GM21717 (cell line): ENCODE data around the gene NRG3.

ENCODE experiments used
- ATAC-seq: cut with Tn5 transposase; IDR thresholded peaks from one replicate; pipeline ENCODE4 v1.9.1; 2021; ENCODE audit warnings: mild to moderate bottlenecking, moderate library complexity; ENCODE audit not compliant: unreplicated experiment

The NRG3 gene

DNA sequence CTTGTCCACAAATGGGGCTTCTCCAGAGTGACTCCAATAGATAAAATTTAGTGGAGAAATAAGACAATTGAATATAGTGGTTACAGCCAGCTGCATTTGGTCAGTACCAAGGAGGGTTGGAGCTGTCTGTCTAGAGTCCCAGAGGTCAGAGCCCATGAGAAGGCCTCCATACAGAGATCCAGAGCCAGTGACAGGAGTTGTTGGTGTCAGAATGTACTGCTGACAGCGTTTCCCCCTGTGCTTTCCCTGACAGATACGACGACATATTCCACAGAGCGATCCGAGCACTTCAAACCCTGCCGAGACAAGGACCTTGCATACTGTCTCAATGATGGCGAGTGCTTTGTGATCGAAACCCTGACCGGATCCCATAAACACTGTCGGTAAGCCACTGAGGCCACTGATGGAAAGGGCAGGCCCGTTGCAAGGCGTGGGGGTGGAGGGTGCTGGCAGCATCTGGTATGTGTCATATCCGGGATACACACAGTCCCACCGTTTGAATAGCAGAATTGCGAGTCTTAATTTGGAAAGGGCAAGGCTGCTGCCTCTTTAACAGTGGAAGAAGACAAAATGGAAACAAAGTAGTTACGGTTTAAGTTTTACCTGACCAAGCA lies 483.6 kb downstream of the NRG3 start:
- no peak for ATAC-seq

GRCh38 chr10:82361256-82361655 lies 486.3 kb downstream of the NRG3 start:
- no peak for ATAC-seq

- no peak for ATAC-seq
These were observed 502.6 kb downstream of the NRG3 start for GRCh38 chr10:82377608-82378007.

GRCh38 chr10:82378146-82378545 lies 503.2 kb downstream of the NRG3 start:
- no peak for ATAC-seq

DNA sequence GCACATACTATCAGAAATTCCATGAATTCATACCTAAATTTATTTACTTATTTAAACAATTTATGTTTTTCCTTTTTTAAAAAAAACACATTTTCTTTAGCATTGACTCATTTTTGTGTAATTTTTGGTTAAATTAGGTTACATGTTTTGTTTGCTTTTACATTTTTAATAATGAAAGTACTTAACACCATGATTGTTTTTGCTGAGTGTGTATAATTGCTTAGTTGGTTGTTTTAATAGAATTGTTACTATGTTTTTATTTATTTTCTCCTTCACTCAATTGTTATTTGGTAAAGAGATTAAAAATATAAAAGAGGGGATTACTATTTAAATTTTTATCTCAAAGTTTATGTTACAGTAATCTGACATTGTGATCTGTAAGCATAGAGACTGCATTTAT lies 508.4 kb downstream of the NRG3 start:
- ATAC-seq, result no peak

DNA sequence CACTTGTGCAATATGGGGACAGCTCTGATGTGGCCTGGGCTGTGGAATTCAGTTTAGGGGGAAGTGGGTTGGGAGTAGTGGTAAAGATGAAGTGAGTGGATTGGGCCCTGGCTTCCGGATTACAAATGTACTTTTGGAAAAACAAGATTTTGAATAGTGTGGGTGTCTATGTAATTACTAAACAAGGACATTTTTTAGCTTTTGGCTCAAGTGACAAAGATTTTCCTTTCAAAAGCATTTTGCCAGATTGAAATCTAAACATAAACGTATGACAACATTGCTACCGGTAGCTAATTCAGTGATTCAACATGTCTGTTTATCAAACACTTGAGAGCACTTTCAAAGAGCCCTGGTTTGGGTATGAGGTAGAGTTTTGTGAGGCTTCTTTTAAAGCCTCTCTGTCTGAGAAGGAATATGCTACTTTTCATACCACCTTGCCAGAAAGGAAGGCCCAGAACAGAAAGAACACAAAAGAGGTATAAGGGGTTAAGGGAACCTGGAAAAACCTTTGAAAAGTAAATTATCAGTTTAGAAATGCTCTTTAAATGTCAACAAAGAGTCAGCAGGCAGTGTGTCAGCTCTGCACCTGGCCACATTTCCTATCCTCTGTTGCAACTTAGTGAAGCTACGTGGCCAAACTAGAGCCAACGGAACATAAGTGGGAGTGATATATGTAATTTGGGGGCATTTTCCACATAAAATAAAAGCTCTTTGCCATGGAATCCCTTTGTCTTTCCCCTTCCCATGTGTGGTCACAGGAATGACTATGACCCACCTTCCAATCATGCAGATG lies 516.1 kb downstream of the NRG3 start:
- ATAC-seq, result no peak

DNA sequence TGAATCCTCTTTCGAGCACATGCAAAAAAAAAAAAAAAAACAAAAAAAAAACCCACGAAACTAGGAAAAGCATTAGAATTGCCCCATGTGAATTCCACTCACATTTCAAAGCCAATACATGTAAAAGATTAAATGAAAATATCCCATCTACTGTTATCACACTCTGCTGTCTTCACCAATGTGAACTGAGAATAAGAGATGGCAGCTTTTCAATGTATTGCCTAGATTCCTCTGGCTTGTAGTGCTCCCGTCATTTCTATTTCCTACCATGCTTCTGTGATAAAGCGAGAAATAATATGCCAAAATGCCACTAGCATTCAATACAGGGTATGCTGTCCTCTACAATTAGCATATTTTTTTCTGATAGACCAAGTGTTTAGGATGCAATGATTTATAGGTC lies 517.0 kb downstream of the NRG3 start:
- ATAC-seq, result no peak

GRCh38 chr10:82392533-82392932 lies 517.5 kb downstream of the NRG3 start:
- ATAC-seq, result no peak

- no peak for ATAC-seq
These were observed 519.1 kb downstream of the NRG3 start for GRCh38 chr10:82394122-82394521.

DNA sequence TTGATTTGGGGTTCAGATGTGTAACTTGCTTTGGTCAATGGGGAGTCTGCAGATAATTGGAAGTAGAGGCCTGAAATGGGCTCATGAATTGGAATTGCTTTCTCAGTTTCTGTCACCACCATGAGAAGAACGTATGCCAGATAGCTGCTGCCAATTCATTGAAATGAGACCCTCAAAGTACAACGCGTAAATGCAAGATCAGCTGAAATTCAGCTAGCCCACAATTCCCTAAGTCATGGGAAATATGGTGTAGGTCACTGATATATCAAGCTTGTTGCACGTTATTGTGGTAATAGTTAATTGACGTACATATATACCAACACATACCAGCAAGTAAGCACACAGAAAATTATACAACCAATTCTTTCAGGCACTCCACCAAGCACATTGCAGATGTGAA lies 520.0 kb downstream of the NRG3 start:
- ATAC-seq, result no peak

GRCh38 chr10:82396886-82397285 lies 521.9 kb downstream of the NRG3 start:
- ATAC-seq, result no peak

GRCh38 chr10:82397854-82398253 lies 522.9 kb downstream of the NRG3 start:
- no peak for ATAC-seq

DNA sequence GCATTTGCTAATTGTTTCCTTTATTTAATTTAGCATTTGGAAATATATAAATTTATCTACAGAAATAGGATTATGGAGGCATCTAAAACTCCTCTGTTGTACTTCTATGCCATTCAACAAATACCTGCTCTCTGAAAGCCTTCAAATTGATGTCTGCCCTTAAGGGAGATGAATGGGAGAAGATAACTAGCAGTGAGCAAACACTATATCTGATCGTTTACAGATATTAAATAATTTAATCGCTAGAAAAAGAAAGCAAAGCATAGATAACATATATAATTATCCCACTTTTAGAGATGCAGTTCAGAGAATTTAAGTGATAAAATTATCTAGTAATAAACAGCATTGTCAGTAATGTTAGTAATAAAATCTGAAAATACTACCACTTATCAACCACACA lies 524.9 kb downstream of the NRG3 start:
- ATAC-seq, result no peak

DNA sequence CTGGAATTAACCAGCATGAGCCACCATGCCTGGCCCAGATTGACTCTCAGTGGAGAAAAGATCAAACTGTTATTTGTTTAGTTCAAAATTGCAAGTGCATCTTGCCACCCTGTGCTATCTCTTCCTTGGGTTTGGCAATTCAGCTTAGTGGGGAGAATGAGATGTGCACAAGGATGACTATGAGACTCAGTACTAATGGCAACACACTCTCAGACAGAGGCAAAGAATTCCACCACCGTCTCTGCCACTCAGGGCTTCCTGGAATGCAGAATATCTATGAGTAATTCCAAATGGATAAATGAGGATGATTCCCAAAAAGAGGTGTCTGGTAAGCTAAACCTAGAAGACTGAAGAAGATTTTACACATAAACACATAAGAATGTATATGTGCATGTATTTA lies 525.8 kb downstream of the NRG3 start:
- ATAC-seq, result no peak

GRCh38 chr10:82402906-82403401 lies 528.0 kb downstream of the NRG3 start:
- no peak for ATAC-seq

DNA sequence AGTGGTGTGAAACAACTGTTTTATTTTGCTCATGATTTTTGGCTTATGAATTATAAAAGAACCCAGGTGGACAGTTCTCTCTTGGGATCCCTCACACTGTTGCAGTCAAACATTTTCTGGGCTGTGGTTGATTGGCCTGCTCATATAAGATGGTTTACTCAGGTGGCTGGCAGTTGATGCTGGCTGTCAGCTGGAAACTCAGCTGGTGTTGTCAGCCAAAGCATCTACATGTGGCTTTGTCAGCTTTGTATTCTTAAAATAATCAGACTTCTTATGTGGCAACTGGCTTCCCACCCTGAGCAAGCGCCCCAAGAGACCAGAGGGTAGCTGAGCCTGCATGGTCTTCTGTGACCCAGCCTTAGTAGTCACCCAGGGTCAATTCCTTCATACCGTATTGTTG lies 534.7 kb downstream of the NRG3 start:
- ATAC-seq, result no peak

DNA sequence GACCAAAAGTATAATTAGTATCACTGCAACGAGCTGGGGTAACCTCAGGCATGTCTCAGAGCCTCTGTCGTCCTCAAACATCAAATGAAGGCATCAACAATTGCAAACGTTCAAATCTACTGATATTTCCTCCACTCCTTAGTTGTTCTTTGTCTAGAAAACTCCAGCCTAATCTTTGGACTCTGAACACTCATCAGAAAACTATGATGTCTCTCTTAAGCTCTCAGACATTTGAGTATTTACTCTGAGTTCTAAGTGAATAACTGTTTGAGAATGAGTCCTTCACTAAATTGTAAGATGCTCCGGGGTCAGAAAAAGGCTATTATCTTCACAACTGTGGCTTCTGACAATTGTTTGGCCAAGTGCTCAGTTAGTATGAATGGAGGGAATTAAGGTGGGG lies 536.4 kb downstream of the NRG3 start:
- ATAC-seq, result no peak

DNA sequence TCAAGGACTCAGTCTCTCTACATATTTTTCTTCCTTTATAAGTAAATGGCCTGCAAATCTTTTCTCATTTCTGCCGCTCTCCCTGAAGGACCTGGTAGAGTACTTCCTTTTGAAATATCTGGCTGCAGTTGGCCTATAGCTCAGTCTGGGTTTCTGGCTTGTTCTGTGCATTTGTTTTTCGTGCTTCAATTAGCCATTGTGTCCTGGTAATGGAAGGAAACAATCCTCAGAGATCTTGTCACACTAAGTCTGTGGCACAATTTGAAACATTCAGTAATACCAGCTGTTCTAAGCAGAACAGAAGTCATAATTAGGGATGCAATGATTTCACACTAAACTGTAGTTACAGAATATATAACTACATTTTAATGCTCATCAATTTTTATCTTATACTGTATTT lies 545.0 kb downstream of the NRG3 start:
- no peak for ATAC-seq

- no peak for ATAC-seq
These were observed 554.3 kb downstream of the NRG3 start for GRCh38 chr10:82429302-82429701.

- ATAC-seq, result no peak
These were observed 563.3 kb downstream of the NRG3 start for GRCh38 chr10:82438277-82438676.

DNA sequence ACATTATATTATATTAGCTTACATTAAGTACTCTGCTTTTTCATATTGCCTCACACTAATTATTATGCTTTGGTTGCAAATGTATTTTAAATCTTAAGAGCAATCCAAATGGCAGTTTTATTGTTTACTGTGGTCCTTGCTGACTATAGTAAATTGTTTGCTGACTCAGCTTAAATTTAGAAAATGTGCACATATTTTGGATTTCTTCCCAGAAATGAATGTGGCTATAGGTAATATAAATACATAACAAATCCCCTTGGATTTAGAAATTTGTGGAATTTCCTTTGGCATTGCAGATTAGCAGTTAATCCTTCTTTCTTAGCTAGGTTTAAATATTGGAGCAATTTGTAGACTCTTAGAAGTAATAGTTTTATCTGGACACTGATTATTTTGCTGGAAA lies 565.8 kb downstream of the NRG3 start:
- ATAC-seq, result no peak

GRCh38 chr10:82452046-82452445 lies 577.1 kb downstream of the NRG3 start:
- ATAC-seq, result no peak

- ATAC-seq, result no peak
These were observed 577.7 kb downstream of the NRG3 start for GRCh38 chr10:82452676-82453075.
